Loucy (cell line): Measurements from ENCODE around the gene L3MBTL3.

Experiments
- H2AFZ ChIP-seq: fragments of 200-600 bp; sonication (generic); 2 replicates; pipeline ENCODE4 v1.6.0; 2016; ENCODE audit warnings: antibody characterized with exemption, mild to moderate bottlenecking, low read length, moderate library complexity
- H3F3A ChIP-seq: fragments of 200-600 bp; 2 replicates; pipeline ENCODE4 v1.6.0; 2016; ENCODE audit warnings: antibody characterized with exemption, low read depth, mild to moderate bottlenecking
- H3K27me3 ChIP-seq: fragments of 200-600 bp; sonication (generic); 2 replicates; pipeline ENCODE4 v1.6.1; 2014; ENCODE audit warnings: low read length, mild to moderate bottlenecking; ENCODE audit not compliant: insufficient read depth, poor library complexity, severe bottlenecking
- H3K36me3 ChIP-seq: fragments of 200-600 bp; sonication (generic); 2 replicates; pipeline ENCODE4 v1.6.1; 2016; ENCODE audit warnings: low read length; ENCODE audit not compliant: insufficient read depth
- H3K4me1 ChIP-seq: fragments of 200-600 bp; sonication (generic); 2 replicates; pipeline ENCODE4 v1.5.1; 2014; ENCODE audit warnings: low read length, mild to moderate bottlenecking; ENCODE audit not compliant: insufficient read depth, poor library complexity, severe bottlenecking
- H3K4me2 ChIP-seq: fragments of 200-600 bp; sonication (generic); 2 replicates; pipeline ENCODE4 v1.6.0; 2014; ENCODE audit warnings: antibody characterized with exemption, low read length, low read depth, mild to moderate bottlenecking; ENCODE audit not compliant: poor library complexity, severe bottlenecking
- H3K4me3 ChIP-seq: fragments of 200-600 bp; sonication (generic); 2 replicates; pipeline ENCODE4 v1.5.1; 2014; ENCODE audit warnings: low read length, mild to moderate bottlenecking, mixed read lengths; ENCODE audit not compliant: poor library complexity, severe bottlenecking
- H3K79me2 ChIP-seq: fragments of 200-600 bp; sonication (generic); 2 replicates; pipeline ENCODE4 v1.6.1; 2014; ENCODE audit warnings: low read length; ENCODE audit not compliant: insufficient read depth
- H3K9ac ChIP-seq: fragments of 200-600 bp; sonication (generic); 2 replicates; pipeline ENCODE4 v1.6.0; 2014; ENCODE audit warnings: mild to moderate bottlenecking, low read depth, low read length, moderate library complexity; ENCODE audit not compliant: poor library complexity, severe bottlenecking
- H3K9me2 ChIP-seq: fragments of 200-600 bp; sonication (generic); replicated peaks from 2 replicates; pipeline ENCODE4 v1.6.1; 2016; ENCODE audit warnings: low read depth, low read length, mixed read lengths
- H3K9me3 ChIP-seq: fragments of 200-600 bp; sonication (generic); 2 replicates; pipeline ENCODE4 v1.6.1; 2014; ENCODE audit warnings: mild to moderate bottlenecking, antibody characterized with exemption, low read length, low read depth; ENCODE audit not compliant: insufficient read depth
- H4K20me1 ChIP-seq: fragments of 200-600 bp; sonication (generic); 2 replicates; pipeline ENCODE4 v1.6.0; 2014; ENCODE audit warnings: antibody characterized with exemption, low read length, mild to moderate bottlenecking; ENCODE audit not compliant: insufficient read depth, poor library complexity, severe bottlenecking
- EZH2phosphoT487 ChIP-seq: fragments of 200-600 bp; IDR thresholded peaks from 2 replicates; pipeline ENCODE4 v1.6.1; 2018; ENCODE audit warnings: antibody characterized with exemption, mild to moderate bottlenecking, moderate library complexity, borderline replicate concordance
- TF ChIP-seq, protein P1 (sequence below): fragments of 200-600 bp; sonication (generic); conservative IDR thresholded peaks from 2 replicates; pipeline ENCODE4 v1.5.1; 2014; ENCODE audit warnings: mild to moderate bottlenecking, antibody characterized with exemption, low read length

Gene L3MBTL3

DNA sequence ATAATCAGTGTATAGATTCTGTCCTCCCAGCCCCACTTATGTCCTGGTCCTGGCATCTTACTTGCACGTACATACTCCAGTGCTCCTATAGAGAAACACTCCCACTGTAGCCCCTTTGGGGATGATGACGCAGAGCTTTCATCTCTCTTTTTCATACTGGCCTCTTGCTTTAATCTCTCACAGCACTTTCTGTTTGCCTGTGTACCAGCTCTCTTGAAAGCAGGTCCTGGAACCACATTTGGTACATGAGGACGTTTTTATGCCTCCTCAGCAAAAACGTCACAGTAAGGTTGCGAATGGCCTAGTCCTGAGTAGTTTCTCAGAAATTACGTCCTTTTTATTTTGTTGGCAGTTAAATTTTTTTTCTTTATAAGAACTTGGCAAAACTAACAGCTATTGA lies 10.8 kb downstream of the L3MBTL3 start:
- Histone ChIP-seq H3K9me2 (no peaks in the 10 kb centered on the region), H3K36me3 (no peaks in the 10 kb centered on the region), H3K9ac (no peak overlapping the region), H3K4me1 (peaks cover 6% of the 10 kb centered on the region), H3K27me3 (no peaks in the 10 kb centered on the region), H3K9me3 (no peaks in the 10 kb centered on the region), H4K20me1 (peaks cover 6% of the 10 kb centered on the region), H3K4me2 (no peak overlapping the region), H3K79me2 (peaks cover 22% of the 10 kb centered on the region), H3F3A (no peaks in the 10 kb centered on the region), H2AFZ (no peak overlapping the region), H3K4me3 (no peak overlapping the region)
- TF ChIP-seq, protein P1, sequence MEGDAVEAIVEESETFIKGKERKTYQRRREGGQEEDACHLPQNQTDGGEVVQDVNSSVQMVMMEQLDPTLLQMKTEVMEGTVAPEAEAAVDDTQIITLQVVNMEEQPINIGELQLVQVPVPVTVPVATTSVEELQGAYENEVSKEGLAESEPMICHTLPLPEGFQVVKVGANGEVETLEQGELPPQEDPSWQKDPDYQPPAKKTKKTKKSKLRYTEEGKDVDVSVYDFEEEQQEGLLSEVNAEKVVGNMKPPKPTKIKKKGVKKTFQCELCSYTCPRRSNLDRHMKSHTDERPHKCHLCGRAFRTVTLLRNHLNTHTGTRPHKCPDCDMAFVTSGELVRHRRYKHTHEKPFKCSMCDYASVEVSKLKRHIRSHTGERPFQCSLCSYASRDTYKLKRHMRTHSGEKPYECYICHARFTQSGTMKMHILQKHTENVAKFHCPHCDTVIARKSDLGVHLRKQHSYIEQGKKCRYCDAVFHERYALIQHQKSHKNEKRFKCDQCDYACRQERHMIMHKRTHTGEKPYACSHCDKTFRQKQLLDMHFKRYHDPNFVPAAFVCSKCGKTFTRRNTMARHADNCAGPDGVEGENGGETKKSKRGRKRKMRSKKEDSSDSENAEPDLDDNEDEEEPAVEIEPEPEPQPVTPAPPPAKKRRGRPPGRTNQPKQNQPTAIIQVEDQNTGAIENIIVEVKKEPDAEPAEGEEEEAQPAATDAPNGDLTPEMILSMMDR: no peak
- TF ChIP-seq EZH2phosphoT487: no peak

GRCh38 chr6:130032758-130033340 lies 14.5 kb downstream of the L3MBTL3 start:
- peaks cover 6% of the 10 kb centered on the region for H4K20me1 ChIP-seq
- H3K79me2 ChIP-seq: peaks cover 16% of the 10 kb centered on the region
- H2AFZ ChIP-seq: no peak overlapping the region
- H3K36me3 ChIP-seq: no peaks in the 10 kb centered on the region
- no peak for TF ChIP-seq EZH2phosphoT487
- TF ChIP-seq, protein P1: no peak
- H3K27me3 ChIP-seq: no peaks in the 10 kb centered on the region
- H3K9me2 ChIP-seq: no peaks in the 10 kb centered on the region
- H3K4me3 ChIP-seq: no peak overlapping the region
- H3K9me3 ChIP-seq: no peaks in the 10 kb centered on the region
- peaks cover 5% of the 10 kb centered on the region for H3K4me1 ChIP-seq
- H3K9ac ChIP-seq: no peak overlapping the region
- H3K4me2 ChIP-seq: no peak overlapping the region
- no peaks in the 10 kb centered on the region for H3F3A ChIP-seq

DNA sequence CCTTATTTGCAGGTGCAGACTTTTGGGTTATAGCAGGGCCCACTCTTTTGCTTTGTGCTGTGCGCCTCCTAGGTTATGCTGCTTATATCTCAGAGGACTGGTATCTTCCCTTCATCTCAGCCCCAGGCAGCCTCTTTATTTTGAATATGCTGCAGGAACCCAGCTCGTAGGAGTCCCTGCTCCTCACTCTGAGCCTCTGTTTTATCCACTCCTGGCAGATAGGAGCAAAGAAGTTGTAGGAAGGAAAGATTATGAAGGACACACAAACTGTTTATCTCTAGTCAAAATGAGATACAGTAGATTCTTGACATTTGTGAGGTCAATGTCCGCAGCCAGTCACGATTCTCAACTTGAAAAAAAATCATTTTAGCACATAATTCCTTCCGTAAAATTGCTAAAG lies 15.6 kb downstream of the L3MBTL3 start:
- Histone ChIP-seq H3K9me2 (no peaks in the 10 kb centered on the region), H4K20me1 (peaks cover 4% of the 10 kb centered on the region), H3K9me3 (no peaks in the 10 kb centered on the region), H3K4me1 (no peaks in the 10 kb centered on the region), H3F3A (no peaks in the 10 kb centered on the region), H2AFZ (no peak overlapping the region), H3K36me3 (no peaks in the 10 kb centered on the region), H3K9ac (no peak overlapping the region), H3K79me2 (peaks cover 11% of the 10 kb centered on the region), H3K4me3 (no peak overlapping the region), H3K27me3 (no peaks in the 10 kb centered on the region), H3K4me2 (no peak overlapping the region)
- TF ChIP-seq, protein P1: no peak
- no peak for TF ChIP-seq EZH2phosphoT487
